GM06990 (cell line): ENCODE data around the gene ACIN1.
"Not testable (repeated sequence)": the region's sequence is repeated elsewhere in the genome, so short reads cannot be mapped to it uniquely, and the experiment has no call there.

Source experiments
- DNase-seq: peaks from one replicate; pipeline ENCODE4 v3.0.0-alpha.2; 2011; ENCODE audit not compliant: insufficient read length; ENCODE audit errors: extremely low read depth
- H3K27me3 ChIP-seq: replicated peaks from 2 replicates; pipeline ENCODE4 v1.6.0; 2011; ENCODE audit warnings: low read length; ENCODE audit not compliant: control insufficient read depth, insufficient read depth
- H3K36me3 ChIP-seq: 2 replicates; pipeline ENCODE4 v1.5.1; 2011; ENCODE audit warnings: low read length; ENCODE audit not compliant: control insufficient read depth, insufficient read depth
- H3K4me3 ChIP-seq: replicated peaks from 2 replicates; pipeline ENCODE4 v1.5.1; 2011; ENCODE audit warnings: low read depth, mild to moderate bottlenecking, control low read depth, low read length
- TF ChIP-seq, protein P1 (sequence below): IDR thresholded peaks from 2 replicates; pipeline ENCODE4 v1.5.1; 2011; ENCODE audit warnings: low read length, control low read depth, mild to moderate bottlenecking, inconsistent platforms; ENCODE audit not compliant: insufficient read depth, poor library complexity, severe bottlenecking

ACIN1 gene

DNA sequence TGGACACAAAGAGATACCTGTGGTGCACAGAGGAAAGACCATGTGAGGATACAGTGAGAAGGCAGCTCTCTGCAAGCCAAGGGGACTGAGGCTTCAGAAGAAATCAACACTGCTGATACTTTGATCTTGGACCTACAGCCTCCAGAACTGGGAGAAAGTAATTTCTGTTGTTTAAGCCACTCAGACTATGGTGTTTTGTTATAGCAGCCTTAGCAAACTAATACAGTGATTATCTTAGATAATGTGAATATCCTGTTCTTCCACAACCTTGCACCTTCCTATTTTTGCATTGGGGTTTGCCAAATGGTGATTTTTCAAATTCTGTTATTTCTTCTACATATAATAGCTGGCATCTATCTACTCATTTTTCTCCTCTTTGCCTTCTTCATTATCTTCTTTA is 76.8 kb downstream of the ACIN1 start:
- TF ChIP-seq, protein P1, sequence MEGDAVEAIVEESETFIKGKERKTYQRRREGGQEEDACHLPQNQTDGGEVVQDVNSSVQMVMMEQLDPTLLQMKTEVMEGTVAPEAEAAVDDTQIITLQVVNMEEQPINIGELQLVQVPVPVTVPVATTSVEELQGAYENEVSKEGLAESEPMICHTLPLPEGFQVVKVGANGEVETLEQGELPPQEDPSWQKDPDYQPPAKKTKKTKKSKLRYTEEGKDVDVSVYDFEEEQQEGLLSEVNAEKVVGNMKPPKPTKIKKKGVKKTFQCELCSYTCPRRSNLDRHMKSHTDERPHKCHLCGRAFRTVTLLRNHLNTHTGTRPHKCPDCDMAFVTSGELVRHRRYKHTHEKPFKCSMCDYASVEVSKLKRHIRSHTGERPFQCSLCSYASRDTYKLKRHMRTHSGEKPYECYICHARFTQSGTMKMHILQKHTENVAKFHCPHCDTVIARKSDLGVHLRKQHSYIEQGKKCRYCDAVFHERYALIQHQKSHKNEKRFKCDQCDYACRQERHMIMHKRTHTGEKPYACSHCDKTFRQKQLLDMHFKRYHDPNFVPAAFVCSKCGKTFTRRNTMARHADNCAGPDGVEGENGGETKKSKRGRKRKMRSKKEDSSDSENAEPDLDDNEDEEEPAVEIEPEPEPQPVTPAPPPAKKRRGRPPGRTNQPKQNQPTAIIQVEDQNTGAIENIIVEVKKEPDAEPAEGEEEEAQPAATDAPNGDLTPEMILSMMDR: no peak
- no peak for DNase-seq
- 0 out of 2 replicates have a peak, but pooled peaks cover 3% of the 10 kb centered on the region for H3K36me3 ChIP-seq
- H3K27me3 ChIP-seq: no peaks in the 10 kb centered on the region
- no peak overlapping the region for H3K4me3 ChIP-seq

DNA sequence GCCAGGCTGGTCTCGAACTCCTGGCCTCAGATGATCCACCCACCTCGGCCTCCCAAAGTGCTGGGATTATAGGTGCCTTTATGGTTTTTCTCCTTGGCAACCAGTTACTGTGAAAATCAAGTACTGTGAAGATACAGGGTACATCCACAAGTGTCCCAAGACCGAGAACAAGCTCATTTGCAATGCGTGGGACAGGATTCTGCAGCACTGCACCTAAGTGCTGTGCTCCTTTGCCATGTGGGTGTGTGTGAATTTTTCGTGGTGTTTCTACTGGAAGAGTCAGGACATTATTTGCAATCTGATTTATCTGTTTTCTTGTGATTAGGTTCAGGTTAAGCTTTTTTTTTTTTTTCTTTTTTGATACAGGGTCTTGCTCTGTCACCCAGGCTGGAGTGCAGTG is 77.8 kb downstream of the ACIN1 start:
- H3K27me3 ChIP-seq: no peaks in the 10 kb centered on the region
- no peak for DNase-seq
- TF ChIP-seq, protein P1: no peak
- H3K4me3 ChIP-seq: no peak overlapping the region
- H3K36me3 ChIP-seq: 0 out of 2 replicates have a peak, but pooled peaks cover 3% of the 10 kb centered on the region

DNA sequence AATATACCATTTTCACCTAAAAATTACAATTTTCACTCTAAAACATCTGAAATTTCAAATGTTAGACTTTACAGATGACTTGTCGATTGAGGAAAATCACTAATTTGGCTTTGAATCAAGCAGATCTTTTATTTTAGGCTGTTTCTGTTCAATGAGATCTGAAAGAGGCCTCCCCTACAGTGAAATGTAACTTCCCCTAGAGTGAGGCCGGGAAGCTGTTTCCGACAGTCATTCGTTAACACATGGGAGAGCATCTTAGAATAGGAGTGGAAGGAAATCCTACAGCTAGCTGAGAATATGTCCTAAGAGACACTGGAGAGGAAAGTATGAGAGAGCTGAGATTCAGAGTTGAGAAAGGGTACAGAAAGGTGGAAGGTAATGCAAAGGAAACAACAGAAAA is 79.3 kb downstream of the ACIN1 start:
- DNase-seq: no peak
- TF ChIP-seq, protein P1: no peak
- H3K4me3 ChIP-seq: no peak overlapping the region
- no peaks in the 10 kb centered on the region for H3K36me3 ChIP-seq
- H3K27me3 ChIP-seq: no peaks in the 10 kb centered on the region

DNA sequence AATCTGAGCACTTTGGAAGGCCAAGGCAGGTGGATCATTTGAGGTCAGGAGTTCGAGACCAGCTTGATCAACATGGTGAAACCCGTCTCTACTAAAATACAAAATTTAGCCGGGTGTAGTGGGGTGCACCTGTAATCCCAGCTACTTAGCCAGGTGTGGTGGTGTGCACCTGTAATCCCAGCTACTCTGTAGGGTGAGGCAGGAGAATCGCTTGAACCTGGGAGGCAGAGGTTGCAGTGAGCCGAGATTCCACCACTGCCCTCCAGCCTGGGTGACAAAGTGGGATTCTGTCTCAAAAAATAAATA is 81.2 kb downstream of the ACIN1 start:
- H3K27me3 ChIP-seq, DNase-seq, H3K36me3 ChIP-seq, H3K4me3 ChIP-seq: not testable (repeated sequence)

DNA sequence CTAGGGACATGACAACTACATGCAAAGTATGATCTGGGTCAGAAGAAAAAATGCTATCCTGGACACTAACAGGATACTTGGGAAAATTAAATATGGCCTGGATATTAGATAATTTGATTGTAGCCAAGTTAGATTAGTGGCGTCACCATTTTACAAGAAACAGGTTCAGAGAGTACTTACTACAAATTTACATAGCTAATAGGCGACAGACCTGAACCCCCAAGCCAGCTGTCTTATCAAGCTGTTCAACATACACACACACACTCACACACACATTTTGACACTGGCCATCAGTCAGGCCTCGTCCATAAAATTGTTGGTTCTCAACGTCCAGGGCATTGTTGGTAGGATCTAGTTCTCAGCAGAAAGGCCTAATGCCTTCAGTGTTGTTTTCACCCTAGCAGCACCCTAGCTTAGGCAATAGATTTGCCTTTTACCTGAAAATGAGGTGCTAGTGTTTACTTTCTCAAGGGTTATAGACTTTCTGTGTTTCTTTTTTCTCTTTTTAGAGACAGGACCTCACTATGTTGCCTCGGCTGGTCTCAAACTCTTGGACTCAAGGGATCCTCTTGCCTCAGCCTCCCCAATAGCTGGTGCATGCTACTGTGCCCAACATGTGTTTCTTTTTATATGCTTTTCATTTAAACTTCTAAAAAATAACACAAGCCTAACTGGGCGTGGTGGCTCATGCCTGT is 81.7 kb downstream of the ACIN1 start:
- no peak for DNase-seq
- Histone ChIP-seq H3K4me3 (no peak overlapping the region), H3K27me3 (no peaks in the 10 kb centered on the region), H3K36me3 (no peaks in the 10 kb centered on the region)
- TF ChIP-seq, protein P1: no peak

DNA sequence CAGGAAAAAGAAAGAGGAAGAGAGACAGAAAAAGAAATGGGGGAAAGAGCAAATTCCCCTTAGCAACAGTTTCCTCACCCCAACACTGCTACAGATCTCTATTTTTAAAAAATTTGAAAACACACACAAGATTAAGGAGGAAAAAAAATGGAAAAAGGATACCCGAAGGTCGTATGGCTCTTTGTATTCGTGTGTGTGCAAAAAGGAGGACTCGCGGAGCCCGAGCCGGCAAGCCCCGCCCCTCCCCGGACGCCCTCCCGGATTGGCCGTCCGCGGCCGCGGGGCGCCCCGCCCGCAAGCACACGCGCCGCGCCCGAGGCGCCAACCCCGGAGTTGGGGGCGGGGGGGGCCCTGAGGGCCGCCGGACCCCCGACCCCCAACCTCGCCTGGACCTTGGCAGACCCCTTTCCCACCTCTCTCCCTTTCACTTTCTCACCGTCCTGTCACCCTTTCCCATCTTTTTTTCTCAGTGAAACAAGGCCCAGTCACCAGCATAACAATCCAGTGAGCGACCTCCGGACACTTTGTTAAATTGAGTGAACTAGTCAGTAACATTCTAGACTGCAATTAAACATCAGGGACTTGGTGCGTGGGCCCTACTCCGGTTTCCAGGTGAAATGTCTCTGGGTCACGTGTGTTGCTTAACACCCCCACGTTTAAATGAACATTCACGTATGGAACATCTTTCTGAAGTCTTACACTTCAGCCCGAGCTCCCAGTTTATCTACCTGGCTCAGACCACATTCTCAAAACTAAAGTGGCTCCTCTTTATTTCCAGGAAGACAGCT is 84.8 kb downstream of the ACIN1 start, which contains the start of gene C14orf93:
TSS of gene C14orf93 (minus strand) at position 205 of the 788 bp plus-strand sequence. CDS start 11,120 bp downstream, outside the sequence.
- TF ChIP-seq, protein P1: no peak
- peak; percentile 87 for DNase-seq

More for the DNA sequence above, 84.8 kb downstream of the ACIN1 start, which contains the start of gene C14orf93:
- peak within 1 kb of the TSS; percentile 65 for H3K4me3 ChIP-seq
- H3K36me3 ChIP-seq: no peaks in the 10 kb centered on the region
- no peaks in the 10 kb centered on the region for H3K27me3 ChIP-seq
